ENCODE data around the gene ARID1B. TPM values are rescaled to one million over a fixed set of nuclear protein-coding genes. Genes with fewer than 3 reads are reported as not detected.

The ARID1B gene
- total and polyA plus RNA-seq, 12 donors = 13.3 to 85.6 (median 50.9) TPM

DNA sequence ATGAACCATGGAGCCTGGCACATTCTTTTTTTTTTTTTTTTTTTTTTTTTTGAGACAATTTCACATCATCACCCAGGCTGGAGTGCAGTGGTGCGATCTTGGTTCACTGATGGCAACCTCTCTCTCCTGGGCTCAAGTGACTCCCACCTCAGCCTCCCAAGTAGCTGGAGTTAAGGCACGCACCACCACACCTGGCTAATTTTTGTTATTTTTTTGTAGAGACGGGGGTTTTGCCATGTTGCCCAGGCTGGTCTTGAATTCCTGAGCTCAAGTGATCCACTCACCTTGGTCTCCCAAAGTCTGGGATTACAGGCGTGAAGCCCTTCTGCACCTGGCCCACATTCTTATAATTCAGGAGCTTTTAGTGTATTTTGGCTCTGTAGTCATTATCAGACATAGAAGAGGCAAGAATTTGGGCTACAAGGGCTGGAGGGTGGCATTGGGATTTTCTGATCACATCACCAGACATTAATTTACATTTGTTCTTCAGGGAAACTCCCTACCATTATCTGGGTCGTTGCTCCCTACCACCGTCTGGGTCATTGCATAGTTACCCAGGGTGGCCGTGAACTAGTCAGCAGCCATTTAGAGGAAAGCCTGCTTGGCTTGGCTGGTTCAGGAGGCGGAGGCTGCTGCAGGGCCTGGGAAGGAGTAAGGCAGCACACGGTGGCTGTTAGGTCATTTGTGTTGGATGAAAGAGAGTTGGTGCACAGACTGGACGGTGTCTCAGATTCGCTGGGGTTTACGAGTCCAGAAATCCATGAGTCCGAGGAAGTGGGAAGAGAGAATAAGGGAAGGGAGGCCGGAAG, 17.6 kb downstream of the ARID1B start:
- H3K9me3 ChIP-seq (replicated peaks in 1 of 3) = no peaks in the 10 kb centered on the region
- peaks cover 17 to 58% of the 10 kb centered on the region in 2 donors for H3K4me1 ChIP-seq (replicated peaks in 1 of 2)
- WGBS, 4 donors = 63 to 71% (median 69%) methylated on average over 14 of the region's 14 CpGs
- intact Hi-C loops (cut with DNase I) = no loop called here
- peak in 3 of 7 donors; percentile 23 to 44 (median 36) for DNase-seq
- TF ChIP-seq, protein P1, sequence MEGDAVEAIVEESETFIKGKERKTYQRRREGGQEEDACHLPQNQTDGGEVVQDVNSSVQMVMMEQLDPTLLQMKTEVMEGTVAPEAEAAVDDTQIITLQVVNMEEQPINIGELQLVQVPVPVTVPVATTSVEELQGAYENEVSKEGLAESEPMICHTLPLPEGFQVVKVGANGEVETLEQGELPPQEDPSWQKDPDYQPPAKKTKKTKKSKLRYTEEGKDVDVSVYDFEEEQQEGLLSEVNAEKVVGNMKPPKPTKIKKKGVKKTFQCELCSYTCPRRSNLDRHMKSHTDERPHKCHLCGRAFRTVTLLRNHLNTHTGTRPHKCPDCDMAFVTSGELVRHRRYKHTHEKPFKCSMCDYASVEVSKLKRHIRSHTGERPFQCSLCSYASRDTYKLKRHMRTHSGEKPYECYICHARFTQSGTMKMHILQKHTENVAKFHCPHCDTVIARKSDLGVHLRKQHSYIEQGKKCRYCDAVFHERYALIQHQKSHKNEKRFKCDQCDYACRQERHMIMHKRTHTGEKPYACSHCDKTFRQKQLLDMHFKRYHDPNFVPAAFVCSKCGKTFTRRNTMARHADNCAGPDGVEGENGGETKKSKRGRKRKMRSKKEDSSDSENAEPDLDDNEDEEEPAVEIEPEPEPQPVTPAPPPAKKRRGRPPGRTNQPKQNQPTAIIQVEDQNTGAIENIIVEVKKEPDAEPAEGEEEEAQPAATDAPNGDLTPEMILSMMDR (IDR thresholded peaks at IDR 0.05) = no peak
- TF ChIP-seq POLR2A (IDR thresholded peaks at IDR 0.05) = no peak
- H3K36me3 ChIP-seq (replicated peaks in 1 of 2) = no peaks in the 10 kb centered on the region
- H3K27me3 ChIP-seq = no peaks in the 10 kb centered on the region
- H3K27ac ChIP-seq = peak overlapping the region in 2 of 5 donors; percentile 6 to 41
- no peak overlapping the region for H3K4me3 ChIP-seq

DNA sequence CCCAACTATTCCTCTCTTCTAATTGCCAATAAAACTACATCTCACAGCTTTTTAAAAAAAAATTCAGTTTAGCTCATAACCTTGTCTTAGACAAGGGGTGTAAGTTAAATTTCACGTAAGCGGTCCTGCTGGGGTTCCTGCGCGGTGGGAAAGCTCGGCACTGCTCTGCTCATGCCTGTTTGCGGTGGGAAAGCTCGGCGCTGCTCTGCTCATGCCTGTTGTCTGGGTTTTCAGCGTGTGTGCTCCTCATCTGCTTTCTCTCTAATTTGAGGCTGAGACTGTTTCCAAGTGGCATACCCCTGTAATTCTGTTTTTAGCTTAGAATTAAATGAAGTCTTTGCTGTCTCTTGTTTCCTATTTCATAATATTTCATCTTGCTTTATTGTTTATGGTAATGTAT, 18.6 kb downstream of the ARID1B start:
- no peak for DNase-seq
- Histone ChIP-seq H3K27me3 (no peaks in the 10 kb centered on the region), H3K9me3 (replicated peaks in 1 of 3) (no peaks in the 10 kb centered on the region), H3K4me3 (no peak overlapping the region), H3K27ac (no peak overlapping the region), H3K4me1 (replicated peaks in 1 of 2) (peaks cover 17 to 50% of the 10 kb centered on the region in 2 donors), H3K36me3 (replicated peaks in 1 of 2) (no peaks in the 10 kb centered on the region)
- 72 to 84% (median 78%) methylated on average over 9 of the region's 9 CpGs for WGBS, 4 donors
- intact Hi-C loops (cut with DNase I) = no loop called here
- TF ChIP-seq POLR2A (IDR thresholded peaks at IDR 0.05) = no peak
- TF ChIP-seq, protein P1 (IDR thresholded peaks at IDR 0.05) = no peak

DNA sequence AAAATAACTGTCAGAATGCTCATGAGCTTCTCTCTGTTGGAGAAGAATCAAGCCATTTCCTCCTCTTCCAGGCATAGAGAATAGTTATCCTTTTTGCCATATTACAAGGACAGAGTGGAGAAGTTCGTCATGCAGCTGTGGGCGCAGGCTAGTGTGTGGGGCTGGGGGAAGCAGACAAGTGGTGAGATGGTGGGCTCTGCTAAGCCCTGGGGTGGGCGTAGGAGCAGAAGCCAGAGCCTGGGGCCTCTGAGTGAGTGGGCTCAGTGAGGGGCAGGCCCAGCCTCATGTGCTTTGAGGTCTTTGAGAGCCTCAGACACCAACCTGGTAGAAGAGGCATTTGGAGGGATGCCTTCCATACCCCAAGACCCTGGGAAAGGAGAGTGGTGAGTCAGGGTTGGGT, 19.4 kb downstream of the ARID1B start:
- intact Hi-C loops (cut with DNase I) = no loop called here
- H3K4me1 ChIP-seq (replicated peaks in 1 of 2) = peaks cover 9 to 44% of the 10 kb centered on the region in 2 donors
- H3K4me3 ChIP-seq = no peak overlapping the region

More for the DNA sequence above, 19.4 kb downstream of the ARID1B start:
- WGBS, 4 donors = 81 to 86% (median 83%) methylated on average over 3 of the region's 3 CpGs
- TF ChIP-seq, protein P1 (IDR thresholded peaks at IDR 0.05) = no peak
- no peak for TF ChIP-seq POLR2A (IDR thresholded peaks at IDR 0.05)
- Histone ChIP-seq H3K9me3 (replicated peaks in 1 of 3) (no peaks in the 10 kb centered on the region), H3K27ac (no peak overlapping the region), H3K36me3 (replicated peaks in 1 of 2) (no peaks in the 10 kb centered on the region), H3K27me3 (no peaks in the 10 kb centered on the region)
- DNase-seq = no peak

Data from adrenal gland (tissue), 12 donors.